Activated CD8-positive, alpha-beta memory T cell treated with anti-CD3 and anti-CD28 coated beads for 36 hours (primary cell): ENCODE results near the gene PRXL2C. TPM values are rescaled to one million over a fixed set of nuclear protein-coding genes. Genes with fewer than 3 reads are reported as not detected.
"Not testable (repeated sequence)": the region's sequence is repeated elsewhere in the genome, so short reads cannot be mapped to it uniquely, and the experiment has no call there.

Source experiments
- CTCF ChIA-PET: fragments of 350-600 bp; sonication (Branson Sonifier 250); formaldehyde crosslinking; loops from one replicate; lab custom pipeline; 2021; ENCODE audit warnings: antibody characterized with exemption; lab: Charles Lee
- POLR2A ChIA-PET: fragments of 350-600 bp; sonication (Branson Sonifier 250); formaldehyde crosslinking; loops from one replicate; lab custom pipeline; 2021; ENCODE audit warnings: antibody characterized with exemption; lab: Charles Lee
- total RNA-seq, 2 experiments: library from RNA; stranded (reverse); gene quantifications; one replicate each; pipeline ENCODE4 v1.2.3, GENCODE V29; 2021

PRXL2C gene
- total RNA-seq, 2 experiments from 2014 or later = 9.6 to 10.1 TPM

- POLR2A ChIA-PET = no interaction called here
- CTCF ChIA-PET = no interaction called here
These were observed 37.5 kb downstream of the PRXL2C start for GRCh38 chr9:96617439-96618185.

- POLR2A ChIA-PET = no interaction called here
These were observed 38.2 kb downstream of the PRXL2C start for GRCh38 chr9:96616817-96617438.

GRCh38 chr9:96615411-96615810, 39.7 kb downstream of the PRXL2C start:
- CTCF ChIA-PET = no interaction called here

More at GRCh38 chr9:96616817-96617438, 38.2 kb downstream of the PRXL2C start:
- CTCF ChIA-PET = no interaction called here

GRCh38 chr9:96614664-96615063, 40.5 kb downstream of the PRXL2C start:
- POLR2A ChIA-PET, CTCF ChIA-PET: not testable (repeated sequence)

More at GRCh38 chr9:96615411-96615810, 39.7 kb downstream of the PRXL2C start:
- POLR2A ChIA-PET = no interaction called here

- ChIA-PET CTCF (no interaction called here), POLR2A (no interaction called here)
These were observed 42.0 kb downstream of the PRXL2C start for GRCh38 chr9:96612966-96613589.

GRCh38 chr9:96612105-96612965, 42.8 kb downstream of the PRXL2C start:
- CTCF ChIA-PET = no interaction called here
- POLR2A ChIA-PET = no interaction called here

GRCh38 chr9:96611302-96611701, 43.8 kb downstream of the PRXL2C start:
- ChIA-PET POLR2A (no interaction called here), CTCF (interaction anchor here (1.3 kb wide), 1 partner anchor 8 kb away, joined by 3 read pairs; no protein-coding TSS in a partner anchor)

GRCh38 chr9:96609732-96610131, 45.4 kb downstream of the PRXL2C start:
- ChIA-PET POLR2A (no interaction called here), CTCF (interaction anchor here (1.3 kb wide), 1 partner anchor 9 kb away, joined by 3 read pairs; no protein-coding TSS in a partner anchor)

GRCh38 chr9:96607971-96608370, 47.1 kb downstream of the PRXL2C start:
- ChIA-PET POLR2A (no interaction called here), CTCF (no interaction called here)

GRCh38 chr9:96605328-96605727, 49.8 kb downstream of the PRXL2C start:
- CTCF ChIA-PET = no interaction called here
- POLR2A ChIA-PET = no interaction called here

- POLR2A ChIA-PET = no interaction called here
- CTCF ChIA-PET = interaction anchor here (0.7 kb wide), 1 partner anchor 528 kb away, joined by 3 read pairs; no protein-coding TSS in a partner anchor
These were observed 51.2 kb downstream of the PRXL2C start for GRCh38 chr9:96604004-96604319.

GRCh38 chr9:96603305-96604003, 51.7 kb downstream of the PRXL2C start:
- CTCF ChIA-PET = no interaction called here
- POLR2A ChIA-PET = no interaction called here

- POLR2A ChIA-PET = no interaction called here
- CTCF ChIA-PET = no interaction called here
These were observed 55.8 kb downstream of the PRXL2C start for GRCh38 chr9:96599298-96599697.

- CTCF ChIA-PET = interaction anchor here (0.7 kb wide), 1 partner anchor 1787 kb away, joined by 3 read pairs; no protein-coding TSS in a partner anchor
- POLR2A ChIA-PET = no interaction called here
These were observed 58.5 kb downstream of the PRXL2C start for GRCh38 chr9:96596601-96597111.

Other genes starting within 250 kb of the PRXL2C start
- 10 to 100 TPM; 46.0 to 47.8 TPM for gene ZNF367, start 236.9 kb downstream of the PRXL2C start, total RNA-seq
- gene HABP4, start 205.1 kb downstream of the PRXL2C start, total RNA-seq = 10 to 100 TPM; 16.0 to 16.1 TPM
- 1 to 10 TPM; 2.7 to 3.1 TPM for gene CDC14B, start 35.5 kb downstream of the PRXL2C start, total RNA-seq
- 1 to 10 TPM; 7.1 to 9.0 TPM for gene ZNF510, start 122.8 kb upstream of the PRXL2C start, total RNA-seq
- gene ZNF782, start 199.2 kb upstream of the PRXL2C start, total RNA-seq = 1 to 10 TPM; 2.9 to 3.7 TPM